Measurements from ENCODE around the gene PPP1R17. TPM values are rescaled to one million over a fixed set of nuclear protein-coding genes. Genes with fewer than 3 reads are reported as not detected.

Gene PPP1R17
- total RNA-seq, 2 experiments from 2014 or later, result not detected

DNA sequence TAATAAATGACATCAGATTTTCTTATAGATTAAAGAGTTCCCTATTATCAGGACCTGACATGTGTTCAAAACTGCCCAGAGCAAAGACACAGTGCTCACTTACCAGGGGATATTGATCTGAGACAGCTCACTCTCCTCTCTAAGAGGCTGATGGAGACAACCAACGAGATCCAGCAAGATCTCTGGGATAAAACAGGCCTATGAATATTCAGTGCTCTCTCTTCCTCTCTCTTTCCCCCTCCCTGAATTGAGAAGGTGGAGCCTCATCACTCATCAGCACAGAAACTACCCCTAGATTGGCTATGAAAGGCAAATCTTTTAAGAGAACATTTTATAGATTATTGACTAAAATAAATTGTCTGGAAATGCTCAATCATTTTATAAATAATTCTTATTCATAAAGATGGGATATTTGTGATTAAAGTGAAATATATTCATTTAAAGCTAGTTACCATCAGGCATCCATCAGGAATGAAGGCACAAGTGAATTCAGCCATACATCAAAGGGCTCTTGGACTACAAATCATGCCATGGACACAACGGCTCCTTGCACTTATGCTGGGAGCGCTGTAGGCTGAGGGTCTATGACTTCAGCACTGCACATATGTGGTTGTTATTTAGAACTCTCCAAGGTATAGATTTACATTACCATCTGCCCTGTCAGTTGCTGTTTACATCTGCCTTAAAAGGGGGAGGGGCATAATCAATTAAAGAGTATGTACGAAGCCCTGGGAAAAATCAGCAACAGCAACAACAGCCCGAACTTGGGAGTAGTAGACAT lies 3.4 kb upstream of the PPP1R17 start:
- DNase-seq (no peak), ATAC-seq (no peak)
- H3K4me1 Mint-ChIP-seq, result no peaks in the 10 kb centered on the region
- no peak overlapping the region for H3K4me3 Mint-ChIP-seq
- no peaks in the 10 kb centered on the region for H3K27me3 Mint-ChIP-seq
- H3K36me3 Mint-ChIP-seq, result no peaks in the 10 kb centered on the region
- CTCF ChIA-PET, result no interaction called here
- no peak overlapping the region for H3K27ac Mint-ChIP-seq
- H3K9me3 Mint-ChIP-seq (ENCODE audit: low read depth), result peaks cover 2% of the 10 kb centered on the region

DNA sequence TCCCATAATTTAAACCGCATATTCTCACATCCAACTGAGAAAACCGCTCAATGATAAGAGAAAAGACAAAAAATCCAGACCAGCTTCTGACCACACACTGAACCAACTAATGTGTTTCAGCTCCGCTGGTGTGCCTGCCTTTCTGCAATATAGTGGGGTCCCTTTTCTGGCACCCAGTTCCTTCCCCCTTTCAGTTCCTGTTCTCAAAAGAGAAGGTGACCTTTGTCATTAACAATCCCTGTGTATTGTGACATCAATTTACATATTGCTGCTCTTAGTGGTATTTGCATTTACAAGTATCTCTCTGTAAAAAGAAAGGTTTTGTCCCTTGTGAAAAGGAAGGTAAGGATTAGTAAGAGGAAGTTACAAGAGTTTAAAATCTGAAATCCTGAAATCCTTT lies 1.4 kb downstream of the PPP1R17 start:
- H3K9me3 Mint-ChIP-seq (ENCODE audit: low read depth), result no peaks in the 10 kb centered on the region
- no peaks in the 10 kb centered on the region for H3K36me3 Mint-ChIP-seq
- H3K4me3 Mint-ChIP-seq, result no peak overlapping the region
- no peaks in the 10 kb centered on the region for H3K27me3 Mint-ChIP-seq
- DNase-seq, result no peak
- no peak for ATAC-seq
- H3K27ac Mint-ChIP-seq, result no peak overlapping the region
- CTCF ChIA-PET, result no interaction called here
- H3K4me1 Mint-ChIP-seq, result no peaks in the 10 kb centered on the region

DNA sequence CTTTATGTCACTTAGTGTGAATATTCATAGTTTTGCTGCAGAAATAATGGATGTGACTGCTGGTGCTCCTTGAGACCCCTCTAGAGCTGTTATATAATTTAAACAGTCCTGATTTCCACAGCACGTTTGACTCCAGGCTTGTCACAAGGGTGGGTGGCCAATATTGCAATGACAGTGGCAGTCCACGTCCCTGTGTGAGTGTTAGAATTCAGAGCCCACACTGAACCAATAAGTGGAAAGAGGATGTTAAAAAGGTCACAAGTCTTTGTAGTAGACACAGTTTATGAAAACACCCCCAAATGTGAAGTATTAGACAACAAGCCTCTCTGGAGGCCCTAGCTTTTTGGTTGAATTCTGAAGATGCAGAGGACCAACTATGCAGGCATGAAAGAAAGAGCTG lies 2.0 kb downstream of the PPP1R17 start:
- H3K27ac Mint-ChIP-seq, result no peak overlapping the region
- CTCF ChIA-PET, result no interaction called here
- H3K4me3 Mint-ChIP-seq, result no peak overlapping the region
- no peaks in the 10 kb centered on the region for H3K9me3 Mint-ChIP-seq (ENCODE audit: low read depth)
- H3K4me1 Mint-ChIP-seq, result no peaks in the 10 kb centered on the region
- no peaks in the 10 kb centered on the region for H3K36me3 Mint-ChIP-seq
- ATAC-seq (no peak), DNase-seq (no peak)
- H3K27me3 Mint-ChIP-seq, result no peaks in the 10 kb centered on the region

DNA sequence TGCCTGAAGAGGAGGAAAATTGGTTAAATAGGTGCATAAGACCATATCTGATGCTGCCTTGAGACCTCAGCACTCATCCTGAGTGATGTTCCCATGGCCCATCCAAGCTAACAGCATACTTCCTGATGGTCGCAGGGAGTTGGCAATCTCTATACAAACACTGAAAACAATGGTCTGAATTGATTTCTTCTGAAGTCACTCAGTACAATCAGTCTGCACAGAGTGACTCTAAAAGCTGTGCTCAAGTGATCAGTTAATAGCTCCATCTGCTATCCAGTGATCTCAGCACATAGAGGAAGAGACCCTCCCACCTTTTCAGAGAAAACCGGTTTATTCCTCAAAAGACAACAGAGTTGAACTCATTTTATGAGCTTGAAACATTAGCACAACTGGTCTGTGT lies 3.9 kb downstream of the PPP1R17 start:
- H3K36me3 Mint-ChIP-seq, result no peaks in the 10 kb centered on the region
- H3K9me3 Mint-ChIP-seq (ENCODE audit: low read depth), result no peaks in the 10 kb centered on the region
- no peak overlapping the region for H3K27ac Mint-ChIP-seq
- H3K27me3 Mint-ChIP-seq, result no peaks in the 10 kb centered on the region
- CTCF ChIA-PET, result no interaction called here
- DNase-seq (no peak), ATAC-seq (no peak)
- no peak overlapping the region for H3K4me3 Mint-ChIP-seq
- no peaks in the 10 kb centered on the region for H3K4me1 Mint-ChIP-seq

DNA sequence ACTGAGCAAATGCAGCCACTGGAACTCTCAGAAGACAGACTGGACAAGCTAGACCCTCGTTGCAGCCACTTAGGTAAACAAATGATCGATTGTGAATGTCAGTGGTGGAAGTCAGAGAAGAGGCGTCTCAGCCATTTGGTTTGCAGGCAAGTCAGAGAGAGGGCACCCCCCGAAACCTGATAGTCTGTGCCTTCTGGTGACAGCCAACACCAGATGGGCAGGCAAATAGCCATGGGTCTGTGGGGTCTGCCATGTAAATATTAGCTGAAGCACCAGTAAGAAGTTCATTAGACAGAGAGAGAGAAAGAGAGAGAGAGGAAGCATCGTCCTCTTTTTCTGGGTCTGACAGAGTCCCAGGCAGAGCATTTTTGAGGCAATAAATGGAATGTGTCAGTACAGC lies 5.4 kb downstream of the PPP1R17 start:
- ATAC-seq, result no peak
- CTCF ChIA-PET, result no interaction called here
- Mint-ChIP-seq H3K27ac (no peak overlapping the region), H3K4me3 (no peak overlapping the region), H3K27me3 (no peaks in the 10 kb centered on the region), H3K9me3 (ENCODE audit: low read depth) (no peaks in the 10 kb centered on the region), H3K4me1 (no peaks in the 10 kb centered on the region), H3K36me3 (no peaks in the 10 kb centered on the region)
- DNase-seq, result no peak

DNA sequence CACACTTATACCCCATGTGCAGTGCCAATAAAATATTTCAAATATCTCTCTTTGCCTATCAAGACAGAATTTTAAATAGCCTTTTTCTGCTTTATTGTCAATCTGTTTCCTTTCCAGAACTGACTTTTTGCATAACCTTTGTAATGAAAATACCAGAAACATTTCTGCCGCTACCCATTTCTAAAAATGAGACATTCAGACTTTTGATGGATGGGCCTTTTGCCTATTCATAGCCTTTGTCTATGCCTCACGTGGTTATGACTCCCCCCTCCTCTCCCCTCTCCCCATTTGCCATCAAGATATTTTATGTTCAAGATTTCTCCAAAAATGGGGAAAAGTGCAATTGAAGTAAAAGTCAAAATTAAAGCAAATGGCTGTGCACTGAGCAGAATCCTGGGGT lies 5.9 kb downstream of the PPP1R17 start:
- Mint-ChIP-seq H3K4me3 (no peak overlapping the region), H3K27me3 (no peaks in the 10 kb centered on the region), H3K9me3 (ENCODE audit: low read depth) (no peaks in the 10 kb centered on the region), H3K36me3 (no peaks in the 10 kb centered on the region), H3K4me1 (no peaks in the 10 kb centered on the region), H3K27ac (no peak overlapping the region)
- no peak for ATAC-seq
- CTCF ChIA-PET, result no interaction called here
- no peak for DNase-seq

DNA sequence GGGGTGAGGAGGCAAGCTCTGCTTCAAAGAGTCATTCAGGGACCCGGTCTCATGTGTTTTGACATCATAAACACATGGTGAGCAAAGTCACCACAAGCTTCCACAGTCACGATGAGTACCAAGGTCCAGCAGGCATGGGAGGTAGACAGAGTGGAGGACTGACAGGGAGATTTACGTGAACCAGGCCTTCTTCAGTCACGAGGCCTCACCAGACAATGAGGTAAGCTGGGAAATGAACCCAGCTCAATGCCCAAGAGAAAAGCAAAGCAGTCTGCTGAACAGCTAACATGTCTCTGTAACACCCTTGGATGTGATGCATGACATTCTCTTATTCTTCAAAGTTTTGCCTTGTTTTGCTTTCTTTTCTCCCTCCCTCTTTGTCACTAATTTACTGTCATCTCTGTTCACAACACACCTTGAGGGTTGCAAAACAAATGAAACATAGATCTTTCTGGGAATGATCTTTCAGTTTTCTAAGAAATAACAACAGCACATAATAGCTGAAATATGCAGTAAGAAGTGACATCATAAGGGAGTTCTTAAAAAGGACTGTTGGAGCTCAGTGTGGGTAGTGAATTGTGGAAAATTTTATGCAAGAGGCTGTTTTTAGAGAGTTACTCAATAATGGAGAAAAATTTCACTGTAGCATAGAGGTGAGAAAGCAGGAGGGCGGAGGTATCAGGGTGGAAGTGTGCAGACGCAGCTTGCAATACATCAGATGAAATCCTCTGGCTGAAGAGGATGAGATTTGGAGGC lies 9.0 kb downstream of the PPP1R17 start:
- no peak for DNase-seq
- Mint-ChIP-seq H3K9me3 (ENCODE audit: low read depth) (no peaks in the 10 kb centered on the region), H3K27me3 (no peaks in the 10 kb centered on the region), H3K4me3 (no peak overlapping the region), H3K27ac (no peak overlapping the region), H3K4me1 (no peaks in the 10 kb centered on the region), H3K36me3 (no peaks in the 10 kb centered on the region)
- ATAC-seq, result no peak
- CTCF ChIA-PET, result no interaction called here

DNA sequence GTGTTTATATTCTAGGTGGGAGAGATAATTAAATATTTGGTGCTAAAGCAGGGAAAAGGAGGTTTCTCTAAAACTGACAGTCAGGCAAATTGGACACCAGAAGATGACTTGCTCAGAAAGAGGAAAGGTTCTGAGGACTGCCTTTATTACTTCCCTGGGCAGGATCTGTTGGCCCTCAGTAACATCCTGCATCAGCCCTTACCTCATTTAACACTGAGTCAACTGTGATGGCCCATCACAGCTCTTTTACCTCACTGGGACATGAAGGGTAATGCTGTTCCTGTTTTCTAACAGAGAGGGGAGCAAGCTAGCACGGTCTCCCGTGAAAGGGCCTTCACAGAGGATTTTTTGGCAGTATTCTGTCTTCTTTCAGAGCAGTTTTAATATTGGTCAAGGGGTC lies 12.0 kb downstream of the PPP1R17 start:
- Mint-ChIP-seq H3K36me3 (no peaks in the 10 kb centered on the region), H3K27me3 (no peaks in the 10 kb centered on the region), H3K9me3 (ENCODE audit: low read depth) (no peaks in the 10 kb centered on the region), H3K27ac (no peak overlapping the region), H3K4me1 (no peaks in the 10 kb centered on the region), H3K4me3 (no peak overlapping the region)
- ATAC-seq, result no peak
- CTCF ChIA-PET, result no interaction called here
- no peak for DNase-seq

DNA sequence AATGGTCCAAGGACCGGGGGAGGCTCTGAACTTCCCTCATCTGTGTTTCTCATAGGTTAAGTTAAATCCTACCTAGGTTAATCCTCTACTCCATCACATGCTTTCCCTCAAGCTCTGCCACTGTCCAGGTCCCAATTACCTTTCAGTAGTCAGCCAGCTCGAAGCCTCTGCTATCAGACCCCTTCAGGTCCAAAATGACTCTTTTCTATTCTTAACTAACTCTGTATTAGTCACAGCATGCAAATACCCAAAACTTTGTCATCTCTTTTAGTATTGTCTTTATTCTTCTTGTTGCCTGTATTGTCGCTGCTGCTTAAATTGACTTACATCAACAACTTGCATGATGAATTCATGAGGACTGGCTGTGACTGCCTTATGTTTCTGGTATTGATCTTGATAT lies 15.3 kb downstream of the PPP1R17 start:
- CTCF ChIA-PET, result no interaction called here

DNA sequence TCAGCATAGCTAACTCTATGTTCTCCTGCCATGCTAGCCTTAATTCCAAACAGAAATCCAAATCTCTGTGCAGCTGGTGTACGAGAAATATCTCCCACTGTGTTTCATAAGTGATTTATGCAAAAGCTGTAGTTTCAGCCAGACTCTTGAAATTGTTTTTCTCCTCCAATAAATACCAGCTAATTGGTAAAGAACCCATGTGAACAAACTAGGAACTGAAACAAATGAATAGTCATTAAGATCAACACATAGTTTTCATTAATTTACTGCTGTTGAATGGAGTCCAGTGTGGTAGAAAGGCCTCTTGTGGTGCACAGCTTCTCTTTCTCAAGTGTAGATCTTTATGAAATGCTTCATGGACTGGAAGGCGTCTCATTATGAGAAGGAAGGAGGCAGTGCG lies 18.4 kb downstream of the PPP1R17 start:
- H3K36me3 Mint-ChIP-seq, result no peaks in the 10 kb centered on the region

More for the DNA sequence above, 15.3 kb downstream of the PPP1R17 start:
- H3K27me3 Mint-ChIP-seq, result no peaks in the 10 kb centered on the region
- no peaks in the 10 kb centered on the region for H3K4me1 Mint-ChIP-seq
- no peaks in the 10 kb centered on the region for H3K36me3 Mint-ChIP-seq
- DNase-seq, result no peak
- H3K9me3 Mint-ChIP-seq (ENCODE audit: low read depth), result no peaks in the 10 kb centered on the region
- H3K27ac Mint-ChIP-seq, result no peak overlapping the region
- ATAC-seq, result no peak
- no peak overlapping the region for H3K4me3 Mint-ChIP-seq

DNA sequence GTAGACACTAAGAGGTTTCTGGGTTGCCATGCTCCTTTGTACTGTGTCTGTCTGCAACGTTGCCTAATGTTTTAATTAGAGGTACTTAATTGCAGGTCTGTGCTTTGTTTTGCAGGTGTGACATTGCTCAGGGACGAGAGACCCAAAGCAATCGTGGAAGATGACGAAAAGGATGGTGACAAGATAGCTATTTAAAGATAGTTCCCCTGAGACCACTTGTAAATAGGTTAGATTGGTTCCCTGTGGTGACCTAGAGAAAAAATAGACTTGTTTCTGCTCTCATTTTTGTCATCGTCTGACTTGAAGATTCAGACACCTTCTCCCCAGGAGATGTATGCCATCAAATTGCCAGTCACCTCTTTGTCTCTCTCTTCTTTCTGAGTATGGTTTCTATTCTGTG lies 20.1 kb downstream of the PPP1R17 start:
- H3K4me1 Mint-ChIP-seq, result no peaks in the 10 kb centered on the region
- no peak overlapping the region for H3K4me3 Mint-ChIP-seq
- H3K36me3 Mint-ChIP-seq, result no peaks in the 10 kb centered on the region
- CTCF ChIA-PET, result no interaction called here
- no peaks in the 10 kb centered on the region for H3K9me3 Mint-ChIP-seq (ENCODE audit: low read depth)
- no peak overlapping the region for H3K27ac Mint-ChIP-seq
- H3K27me3 Mint-ChIP-seq, result no peaks in the 10 kb centered on the region
- DNase-seq (no peak), ATAC-seq (no peak)

More for the DNA sequence above, 18.4 kb downstream of the PPP1R17 start:
- H3K4me1 Mint-ChIP-seq, result no peaks in the 10 kb centered on the region
- ATAC-seq, result no peak
- no peak overlapping the region for H3K27ac Mint-ChIP-seq
- DNase-seq, result no peak
- CTCF ChIA-PET, result no interaction called here
- no peaks in the 10 kb centered on the region for H3K27me3 Mint-ChIP-seq
- H3K4me3 Mint-ChIP-seq, result no peak overlapping the region
- no peaks in the 10 kb centered on the region for H3K9me3 Mint-ChIP-seq (ENCODE audit: low read depth)

DNA sequence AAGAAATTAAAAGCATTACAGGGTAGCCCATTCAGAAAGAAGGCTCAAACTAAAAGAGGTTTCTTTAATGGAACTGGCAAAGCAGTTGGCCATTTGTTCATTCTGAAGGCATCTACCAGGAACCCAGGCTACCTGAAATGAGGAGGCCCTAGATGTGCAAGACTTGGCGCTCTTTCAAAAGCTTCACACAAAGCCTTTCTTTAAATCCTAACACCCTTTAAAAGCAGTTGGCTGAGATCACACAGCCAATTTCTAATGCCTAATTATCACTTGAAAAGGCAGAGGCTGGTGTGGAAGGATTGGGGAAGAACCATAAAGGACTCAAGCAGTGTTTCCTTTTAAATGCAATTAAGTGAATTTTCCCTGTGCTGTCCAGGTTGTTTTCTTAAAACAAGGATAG lies 23.2 kb downstream of the PPP1R17 start:
- H3K9me3 Mint-ChIP-seq (ENCODE audit: low read depth), result no peaks in the 10 kb centered on the region
- H3K27ac Mint-ChIP-seq, result no peak overlapping the region
- no peak for DNase-seq
- ATAC-seq, result no peak
- no peaks in the 10 kb centered on the region for H3K4me1 Mint-ChIP-seq
- H3K36me3 Mint-ChIP-seq, result no peaks in the 10 kb centered on the region
- no peak overlapping the region for H3K4me3 Mint-ChIP-seq
- H3K27me3 Mint-ChIP-seq, result no peaks in the 10 kb centered on the region
- CTCF ChIA-PET, result no interaction called here

DNA sequence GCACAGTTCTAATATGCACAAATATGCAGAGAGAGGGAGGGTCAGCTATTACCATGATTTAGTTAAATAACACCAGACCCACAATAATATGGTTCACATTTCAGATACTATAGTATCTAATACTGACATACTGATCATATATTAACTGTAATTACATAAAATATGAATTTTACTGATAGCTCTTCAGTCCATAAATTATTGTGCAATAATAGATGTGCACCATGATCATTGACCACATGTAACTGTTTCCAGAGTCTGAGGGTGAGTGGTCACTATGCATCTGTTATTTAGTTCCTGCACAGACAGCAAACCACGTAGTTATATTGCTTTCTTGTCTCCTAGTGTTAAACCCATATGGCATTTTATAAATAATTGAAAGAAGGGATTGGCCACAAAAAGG lies 29.3 kb downstream of the PPP1R17 start:
- no peak for ATAC-seq
- Mint-ChIP-seq H3K36me3 (no peaks in the 10 kb centered on the region), H3K4me1 (no peaks in the 10 kb centered on the region), H3K4me3 (no peak overlapping the region), H3K9me3 (ENCODE audit: low read depth) (no peaks in the 10 kb centered on the region), H3K27ac (no peak overlapping the region), H3K27me3 (no peaks in the 10 kb centered on the region)
- CTCF ChIA-PET, result no interaction called here
- DNase-seq, result no peak

DNA sequence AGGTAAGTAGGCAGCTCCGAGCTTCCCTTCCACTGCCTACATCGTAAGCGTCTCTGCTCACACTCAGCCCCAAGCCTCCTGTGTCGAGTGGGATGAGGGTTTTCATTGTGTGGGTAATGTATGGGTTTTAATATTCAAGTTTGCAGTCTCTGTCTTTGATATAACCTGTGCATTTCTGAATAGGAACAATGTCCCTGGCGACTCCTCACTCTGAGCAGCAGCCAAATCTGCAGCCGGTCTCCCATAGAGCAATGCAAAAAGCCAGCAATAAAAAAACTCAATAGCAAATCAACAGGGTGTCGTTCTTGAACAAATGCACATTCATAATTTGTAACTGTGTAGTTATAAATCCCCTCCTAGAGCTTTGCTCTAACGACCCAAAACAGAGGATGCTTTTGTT lies 33.4 kb downstream of the PPP1R17 start:
- DNase-seq, result no peak
- no peaks in the 10 kb centered on the region for H3K4me1 Mint-ChIP-seq
- no peaks in the 10 kb centered on the region for H3K9me3 Mint-ChIP-seq (ENCODE audit: low read depth)
- CTCF ChIA-PET, result no interaction called here
- no peaks in the 10 kb centered on the region for H3K36me3 Mint-ChIP-seq
- H3K27ac Mint-ChIP-seq, result no peak overlapping the region
- no peak overlapping the region for H3K4me3 Mint-ChIP-seq
- no peaks in the 10 kb centered on the region for H3K27me3 Mint-ChIP-seq
- no peak for ATAC-seq

Measured in activated CD8-positive, alpha-beta memory T cell treated with anti-CD3 and anti-CD28 coated beads, Interleukin-2, amount 10 ng/mL, durations not matched to agents 7 days and 5 days (primary cell).